Heart left ventricle (tissue), 13 donors: ENCODE data around the gene ANXA7.

ENCODE experiments used
- CTCF ChIP-seq, 12 donors: fragments of 200-600 bp; sonication (generic) in 4 of 12; IDR thresholded peaks; one replicate each; pipeline versions ENCODE4 v1.5.0 to v1.8.0; 2018 to 2022; ENCODE audit warnings: antibody characterized with exemption in 12 of 12, mild to moderate bottlenecking in 5 of 12
- POLR2A ChIP-seq, 2 donors: fragments of 450-650 bp; IDR thresholded peaks; one replicate each; pipeline ENCODE4 v1.6.1; 2017; ENCODE audit warnings: antibody characterized with exemption in 2 of 2, mild to moderate bottlenecking in 2 of 2, moderate library complexity in 2 of 2
- donor health status: ischemic (EF 13 %, LVEDD 7.1; RV severe dilation, severe dysfunction).
- donor health status: DM: no; HTN: yes; CAD: no.
- donor health status: DM: no; HTN: no; CAD: no.
- donor health status: ischemic (EF 25% LVEDD 6.9; RV normal size, moderate dysfunction).
- donor health status: ischemic (EF 25% LVEDD 5.7; RV mildly dilated, moderate dysfunction).
- donor health status: ischemic (EF 35%, LVEDD 5.7; RV mildly dilated, moderate dysfunction).
- donor health status: nonischemic (EF 11% LVEDD 7.7; RV severe dilation, severe dysfunction).
- donor health status: DM: yes; HTN: yes; CAD: no.
- donor health status: PGD.
- donor health status: ischemic (EF 29% LVEDD 5.4; RV normal size, mild dysfunction).
- donor health status: nonischemic (EF 23%, LVEDD 6.1; RV moderate dilation, normal function).

- TF ChIP-seq CTCF (IDR thresholded peaks at IDR 0.05), result no peak
- no peak for TF ChIP-seq POLR2A (IDR thresholded peaks at IDR 0.05)
Observed at GRCh38 chr10:73424478-73424877, 10.6 kb upstream of the ANXA7 start.
